Right atrium auricular region (tissue), 2 donors: ENCODE results near the gene KCTD16. TPM values are rescaled to one million over a fixed set of nuclear protein-coding genes. Genes with fewer than 3 reads are reported as not detected.

Source experiments
- DNase-seq: peaks from one replicate; pipeline ENCODE4 v3.0.0-alpha.2; 2019; ENCODE audit warnings: low spot score
- H3K27ac ChIP-seq, 2 donors: fragments of 200-600 bp; sonication (generic); 1 replicate in 1 of 2; 2 replicates in 1 of 2; pipeline ENCODE4 v1.5.1; 2016 to 2019
- H3K27me3 ChIP-seq, 2 donors: fragments of 200-600 bp; sonication (generic); one replicate each; pipeline versions ENCODE4 v1.5.1 to v1.6.0; 2017 to 2019
- H3K36me3 ChIP-seq: fragments of 200-600 bp; sonication (generic); one replicate; pipeline ENCODE4 v1.5.1; 2016
- H3K4me1 ChIP-seq, 2 donors: fragments of 200-600 bp; sonication (generic); one replicate each; pipeline versions ENCODE4 v1.5.1 to v1.6.0; 2017 to 2019
- H3K4me3 ChIP-seq, 2 donors: fragments of 200-600 bp; sonication (generic); 1 replicate in 1 of 2; 2 replicates in 1 of 2; pipeline ENCODE4 v1.5.1; 2017 to 2019; ENCODE audit warnings: mild to moderate bottlenecking in 1 of 2, moderate library complexity in 1 of 2
- H3K9me3 ChIP-seq, 2 donors: fragments of 200-600 bp; sonication (generic); one replicate each; pipeline ENCODE4 v1.5.1; 2019
- total RNA-seq, 2 donors: library from RNA; depleted of rRNA; stranded (reverse); fragments of >200 nt; gene quantifications; one replicate each; pipeline ENCODE4 v1.1.0, GENCODE V29; 2016
- TF ChIP-seq, protein P1 (sequence below), 2 donors: fragments of 200-600 bp; sonication (generic); IDR thresholded peaks; one replicate each; pipeline ENCODE4 v1.5.1; 2019; ENCODE audit warnings: antibody characterized with exemption in 2 of 2

Gene KCTD16
- total RNA-seq, 2 donors from 2014 or later, result 0.04 to 0.28 TPM

DNA sequence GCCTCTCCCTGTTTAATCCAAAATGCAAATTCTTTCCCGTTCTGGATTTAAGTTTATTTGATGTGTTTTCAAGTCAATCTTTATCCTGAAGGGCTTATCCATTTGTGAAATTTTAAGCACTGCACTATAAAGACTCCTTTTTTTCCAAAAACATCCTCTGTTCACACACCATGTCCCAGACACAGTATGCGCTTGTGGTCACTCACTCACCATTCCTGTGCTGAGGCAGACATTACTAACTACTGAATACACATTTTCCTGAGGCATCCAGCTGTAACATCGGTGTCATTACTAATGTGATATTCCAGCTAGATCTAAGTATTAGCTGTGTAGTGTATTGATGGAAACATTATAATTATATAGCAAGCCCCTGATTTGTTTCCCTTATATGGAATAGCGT, 298.4 kb downstream of the KCTD16 start:
- no peak overlapping the region for H3K27ac ChIP-seq
- TF ChIP-seq, protein P1, sequence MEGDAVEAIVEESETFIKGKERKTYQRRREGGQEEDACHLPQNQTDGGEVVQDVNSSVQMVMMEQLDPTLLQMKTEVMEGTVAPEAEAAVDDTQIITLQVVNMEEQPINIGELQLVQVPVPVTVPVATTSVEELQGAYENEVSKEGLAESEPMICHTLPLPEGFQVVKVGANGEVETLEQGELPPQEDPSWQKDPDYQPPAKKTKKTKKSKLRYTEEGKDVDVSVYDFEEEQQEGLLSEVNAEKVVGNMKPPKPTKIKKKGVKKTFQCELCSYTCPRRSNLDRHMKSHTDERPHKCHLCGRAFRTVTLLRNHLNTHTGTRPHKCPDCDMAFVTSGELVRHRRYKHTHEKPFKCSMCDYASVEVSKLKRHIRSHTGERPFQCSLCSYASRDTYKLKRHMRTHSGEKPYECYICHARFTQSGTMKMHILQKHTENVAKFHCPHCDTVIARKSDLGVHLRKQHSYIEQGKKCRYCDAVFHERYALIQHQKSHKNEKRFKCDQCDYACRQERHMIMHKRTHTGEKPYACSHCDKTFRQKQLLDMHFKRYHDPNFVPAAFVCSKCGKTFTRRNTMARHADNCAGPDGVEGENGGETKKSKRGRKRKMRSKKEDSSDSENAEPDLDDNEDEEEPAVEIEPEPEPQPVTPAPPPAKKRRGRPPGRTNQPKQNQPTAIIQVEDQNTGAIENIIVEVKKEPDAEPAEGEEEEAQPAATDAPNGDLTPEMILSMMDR (IDR thresholded peaks at IDR 0.05), result no peak
- DNase-seq, result no peak
- H3K27me3 ChIP-seq, result no peaks in the 10 kb centered on the region
- H3K4me3 ChIP-seq, result no peak overlapping the region
- no peaks in the 10 kb centered on the region for H3K36me3 ChIP-seq
- H3K9me3 ChIP-seq, result no peaks in the 10 kb centered on the region
- no peaks in the 10 kb centered on the region for H3K4me1 ChIP-seq

DNA sequence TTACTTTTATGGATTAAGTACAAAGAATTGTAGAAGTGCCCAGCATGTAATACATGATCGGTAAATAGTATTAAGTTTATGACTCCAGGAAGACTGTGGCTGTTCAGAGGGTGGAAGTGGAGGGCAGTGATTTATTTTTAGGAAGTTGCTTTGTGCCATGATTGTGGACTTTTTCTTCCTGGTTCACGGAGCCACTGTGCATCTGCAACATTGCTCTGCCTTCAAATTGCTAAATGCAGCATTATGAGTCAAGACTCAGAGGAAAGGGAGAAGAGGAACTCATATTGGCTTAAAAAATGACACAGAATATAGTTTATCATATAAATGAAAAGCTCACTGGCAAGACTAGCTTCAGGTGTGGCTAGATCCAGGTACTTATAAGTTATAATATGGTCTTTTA, 301.5 kb downstream of the KCTD16 start:
- DNase-seq, result no peak

DNA sequence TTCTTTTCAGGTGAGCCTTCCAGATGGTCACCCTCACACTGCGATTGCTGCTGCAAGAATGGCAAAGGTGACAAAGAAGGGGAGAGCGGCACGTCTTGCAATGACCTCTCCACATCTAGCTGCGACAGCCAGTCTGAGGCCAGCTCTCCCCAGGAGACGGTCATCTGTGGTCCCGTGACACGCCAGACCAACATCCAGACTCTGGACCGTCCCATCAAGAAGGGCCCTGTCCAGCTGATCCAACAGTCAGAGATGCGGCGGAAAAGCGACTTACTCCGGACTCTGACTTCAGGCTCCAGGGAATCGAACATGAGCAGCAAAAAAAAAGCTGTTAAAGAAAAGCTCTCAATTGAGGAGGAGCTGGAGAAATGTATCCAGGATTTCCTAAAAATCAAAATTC, 303.0 kb downstream of the KCTD16 start:
- Histone ChIP-seq H3K9me3 (no peaks in the 10 kb centered on the region), H3K27ac (no peak overlapping the region), H3K27me3 (no peaks in the 10 kb centered on the region), H3K36me3 (no peaks in the 10 kb centered on the region), H3K4me3 (no peak overlapping the region), H3K4me1 (no peaks in the 10 kb centered on the region)
- TF ChIP-seq, protein P1 (IDR thresholded peaks at IDR 0.05), result no peak
- no peak for DNase-seq

More for the DNA sequence above, 301.5 kb downstream of the KCTD16 start:
- H3K4me1 ChIP-seq, result no peaks in the 10 kb centered on the region
- no peaks in the 10 kb centered on the region for H3K36me3 ChIP-seq
- H3K27ac ChIP-seq, result no peak overlapping the region
- TF ChIP-seq, protein P1 (IDR thresholded peaks at IDR 0.05), result no peak
- no peak overlapping the region for H3K4me3 ChIP-seq
- H3K27me3 ChIP-seq, result no peaks in the 10 kb centered on the region
- H3K9me3 ChIP-seq, result no peaks in the 10 kb centered on the region

DNA sequence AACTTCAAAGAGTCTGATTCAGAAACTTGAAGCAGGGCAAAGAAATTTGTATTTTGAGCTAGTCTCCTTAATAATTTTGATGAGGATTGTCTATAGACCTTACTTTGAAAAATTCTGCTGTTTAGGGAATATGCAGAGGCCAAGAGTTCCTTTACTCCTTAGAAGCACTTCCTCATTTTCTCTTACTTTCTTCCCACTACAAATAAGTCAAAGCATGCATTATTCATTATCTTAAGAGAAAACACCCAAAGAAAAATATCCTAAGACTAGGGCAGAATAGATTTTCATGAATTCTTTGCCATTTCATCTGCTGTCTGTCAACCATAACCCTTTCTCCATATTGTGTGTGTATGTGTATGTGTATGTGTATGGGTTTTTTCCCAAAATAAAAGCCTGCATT, 307.9 kb downstream of the KCTD16 start:
- Histone ChIP-seq H3K4me1 (no peaks in the 10 kb centered on the region), H3K27me3 (no peaks in the 10 kb centered on the region), H3K9me3 (no peaks in the 10 kb centered on the region), H3K36me3 (no peaks in the 10 kb centered on the region), H3K27ac (no peak overlapping the region), H3K4me3 (no peak overlapping the region)
- TF ChIP-seq, protein P1 (IDR thresholded peaks at IDR 0.05), result no peak
- DNase-seq, result no peak

DNA sequence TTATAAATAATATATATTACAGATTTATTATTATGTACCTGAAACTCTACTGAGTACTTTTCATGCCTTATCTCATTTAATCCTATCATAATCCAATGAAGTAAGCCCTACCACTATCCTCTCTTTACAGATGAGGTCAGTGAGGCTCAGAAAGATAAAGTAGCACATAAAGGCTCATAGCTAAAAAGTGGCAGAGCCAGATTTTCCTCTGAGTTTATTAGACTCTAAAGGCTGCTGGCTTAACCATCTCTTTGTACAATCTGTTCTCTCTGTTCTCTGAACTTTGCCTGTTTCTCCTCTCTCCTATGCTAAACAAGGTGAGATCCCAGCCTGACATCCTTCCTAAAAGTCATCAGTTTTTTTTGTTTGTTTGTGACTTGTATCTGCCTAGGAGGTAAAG, 311.2 kb downstream of the KCTD16 start:
- H3K27me3 ChIP-seq, result no peaks in the 10 kb centered on the region
- no peak overlapping the region for H3K27ac ChIP-seq
- TF ChIP-seq, protein P1 (IDR thresholded peaks at IDR 0.05), result no peak
- H3K4me3 ChIP-seq, result no peak overlapping the region
- no peaks in the 10 kb centered on the region for H3K4me1 ChIP-seq
- H3K36me3 ChIP-seq, result no peaks in the 10 kb centered on the region
- no peaks in the 10 kb centered on the region for H3K9me3 ChIP-seq
- DNase-seq, result no peak

DNA sequence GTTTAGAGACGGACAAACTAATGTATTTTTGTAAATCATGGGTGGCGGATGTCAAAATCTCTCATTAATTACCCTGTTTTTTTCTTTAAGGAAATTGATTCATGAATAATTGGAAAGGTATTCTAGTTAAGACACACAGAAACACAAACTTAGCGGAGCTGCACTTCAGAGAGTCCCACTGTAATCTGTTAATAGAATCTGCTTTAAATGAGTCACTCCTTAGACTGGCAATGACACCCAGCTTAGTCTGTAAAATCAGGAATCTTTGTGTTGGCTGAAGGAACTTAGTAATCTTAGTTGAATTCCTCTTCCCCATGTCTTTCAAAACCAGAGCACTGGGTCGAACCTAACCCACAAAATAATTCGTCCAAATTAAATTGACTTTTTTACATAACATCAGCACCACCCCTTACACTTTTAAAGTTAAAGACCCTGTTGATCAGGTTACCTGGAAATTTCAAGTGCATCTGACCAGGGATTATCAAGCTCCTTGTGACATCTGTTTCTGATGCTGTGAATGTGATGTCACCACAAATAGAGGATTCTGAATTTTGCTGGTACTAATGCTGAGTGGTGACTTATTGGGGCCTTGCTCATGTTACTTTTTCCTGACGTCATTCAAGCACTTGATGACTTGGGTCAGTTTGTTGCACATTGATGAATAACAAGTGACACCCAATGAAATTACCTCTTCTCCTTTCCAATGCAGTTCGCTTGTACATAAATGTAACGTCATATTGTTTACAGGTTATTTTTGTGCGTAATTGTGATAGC, 313.6 kb downstream of the KCTD16 start:
- Histone ChIP-seq H3K27ac (no peak overlapping the region), H3K4me1 (no peaks in the 10 kb centered on the region), H3K27me3 (no peaks in the 10 kb centered on the region), H3K4me3 (no peak overlapping the region), H3K9me3 (no peaks in the 10 kb centered on the region), H3K36me3 (no peaks in the 10 kb centered on the region)
- TF ChIP-seq, protein P1 (IDR thresholded peaks at IDR 0.05), result no peak
- no peak for DNase-seq
